ENCODE measurements around the gene TIMM17B. TPM values are rescaled to one million over a fixed set of nuclear protein-coding genes. Genes with fewer than 3 reads are reported as not detected.

TIMM17B gene
- total RNA-seq, result 33.7 TPM
- polyA plus RNA-seq (ENCODE audit: insufficient read depth in 1 of 8, insufficient read length in 8 of 8, low replicate concordance in 1 of 8), result 10 to 100 TPM; 29.0 to 44.4 (median 35.4) TPM
- long read RNA-seq, donor 1, partial matches to known transcripts, result 22 of 22 reads
- long read RNA-seq, donor 1, other reads (novel, unspliced or antisense), result 0 of 22 reads
- long read RNA-seq, donor 2, result 0 reads
- long read RNA-seq, donor 3, partial matches to known transcripts, result 36 of 37 reads
- long read RNA-seq, donor 3, other reads (novel, unspliced or antisense), result 0 of 37 reads
- long read RNA-seq, donor 4, partial matches to known transcripts, result 50 of 59 reads
- long read RNA-seq, donor 4, other reads (novel, unspliced or antisense), result 8 of 59 reads
- long read RNA-seq, donor 5, partial matches to known transcripts, result 77 of 137 reads
- long read RNA-seq, donor 5, other reads (novel, unspliced or antisense), result 58 of 137 reads
- long read RNA-seq, donor 6, partial matches to known transcripts, result 125 of 192 reads
- long read RNA-seq, donor 6, other reads (novel, unspliced or antisense), result 65 of 192 reads
- long read RNA-seq, donor 7, partial matches to known transcripts, result 51 of 51 reads
- long read RNA-seq, donor 7, other reads (novel, unspliced or antisense), result 0 of 51 reads
- long read RNA-seq, donor 8, partial matches to known transcripts, result 32 of 34 reads
- long read RNA-seq, donor 8, other reads (novel, unspliced or antisense), result 0 of 34 reads
- long read RNA-seq, donor 9, partial matches to known transcripts, result 49 of 63 reads
- long read RNA-seq, donor 9, other reads (novel, unspliced or antisense), result 14 of 63 reads
- long read RNA-seq, donor 10, partial matches to known transcripts, result 84 of 125 reads
- long read RNA-seq, donor 10, other reads (novel, unspliced or antisense), result 40 of 125 reads
- long read RNA-seq, donor 11, partial matches to known transcripts, result 40 of 41 reads
- long read RNA-seq, donor 11, other reads (novel, unspliced or antisense), result 0 of 41 reads

GRCh38 chrX:48897625-48898306 is at the start of gene TIMM17B, which contains the start of gene PQBP1:
Gene TIMM17B, minus strand, starts transcription at chrX:48897768. Its CDS starts 19 bp downstream, at chrX:48897749.
Gene PQBP1, plus strand, starts transcription at chrX:48897930. Its CDS starts 580 bp downstream, at chrX:48898510.
- peak; percentile 98 for DNase-seq
- Histone ChIP-seq H3K27me3 (ENCODE audit: control insufficient read depth, insufficient read depth, low read length) (no peaks in the 10 kb centered on the region), H3K27ac (ENCODE audit: low read length) (peak within 1 kb of the TSS; percentile 99), H3K36me3 (ENCODE audit: control insufficient read depth, insufficient read depth, low read length) (peaks cover 28% of the 10 kb centered on the region), H3K4me1 (ENCODE audit: control insufficient read depth, insufficient read depth, low read length) (peaks cover 15% of the 10 kb centered on the region), H3K9me3 (replicated peaks; ENCODE audit: control insufficient read depth, low read depth, low read length) (no peaks in the 10 kb centered on the region), H3K4me3 (ENCODE audit: low read length) (peak within 1 kb of the TSS; percentile 87)
- 35% methylated on average over 43 of the region's 49 CpGs for WGBS (ENCODE audit: insufficient coverage)

DNA sequence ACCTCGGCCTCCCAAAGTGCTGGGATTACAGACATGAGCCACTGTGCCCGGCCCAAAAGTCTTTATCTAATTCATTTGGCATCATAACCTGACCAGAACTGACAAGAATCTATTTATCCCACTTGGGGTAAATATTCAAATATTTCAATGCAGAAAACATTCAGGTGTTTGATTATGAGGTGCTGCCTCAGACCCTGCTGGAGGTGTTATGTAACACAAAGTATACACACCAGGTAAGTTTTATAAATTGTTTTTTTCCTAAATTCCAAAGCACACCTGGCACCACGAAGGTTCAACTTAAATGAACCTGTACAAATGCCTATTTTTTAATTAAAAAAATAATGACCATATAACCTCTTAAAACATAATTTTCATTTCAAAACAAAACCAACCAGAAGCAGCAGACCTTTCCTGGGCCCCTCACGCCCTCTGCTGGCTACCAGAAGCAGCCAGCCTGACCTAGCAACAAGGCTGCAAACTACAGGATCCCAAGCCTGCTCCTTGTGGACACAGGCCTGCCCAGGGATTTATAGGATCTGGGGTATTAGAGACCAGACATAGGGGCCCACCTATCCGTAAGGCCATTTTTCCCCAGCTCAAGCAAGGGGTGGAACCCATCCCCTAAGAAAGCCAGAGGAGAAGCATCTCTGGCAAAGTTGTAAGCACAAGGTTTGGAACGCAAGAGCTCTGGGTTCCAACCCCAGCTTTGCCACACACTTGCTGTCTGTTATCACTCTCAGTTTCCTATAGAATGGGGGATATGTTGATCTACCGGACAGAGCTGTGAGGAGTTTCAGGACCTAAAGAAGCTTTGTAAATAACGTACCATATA is 48.2 kb upstream of the TIMM17B start:
- no peaks in the 10 kb centered on the region for H3K9me3 ChIP-seq (replicated peaks; ENCODE audit: control insufficient read depth, low read depth, low read length)
- no peaks in the 10 kb centered on the region for H3K4me1 ChIP-seq (ENCODE audit: control insufficient read depth, insufficient read depth, low read length)
- no peak overlapping the region for H3K4me3 ChIP-seq (ENCODE audit: low read length)
- peaks cover 14% of the 10 kb centered on the region for H3K36me3 ChIP-seq (ENCODE audit: control insufficient read depth, insufficient read depth, low read length)
- H3K27me3 ChIP-seq (ENCODE audit: control insufficient read depth, insufficient read depth, low read length), result no peaks in the 10 kb centered on the region
- 33% methylated on average over 1 of the region's 8 CpGs for WGBS (ENCODE audit: insufficient coverage)
- no peak overlapping the region for H3K27ac ChIP-seq (ENCODE audit: low read length)
- peak; percentile 48 for DNase-seq

DNA sequence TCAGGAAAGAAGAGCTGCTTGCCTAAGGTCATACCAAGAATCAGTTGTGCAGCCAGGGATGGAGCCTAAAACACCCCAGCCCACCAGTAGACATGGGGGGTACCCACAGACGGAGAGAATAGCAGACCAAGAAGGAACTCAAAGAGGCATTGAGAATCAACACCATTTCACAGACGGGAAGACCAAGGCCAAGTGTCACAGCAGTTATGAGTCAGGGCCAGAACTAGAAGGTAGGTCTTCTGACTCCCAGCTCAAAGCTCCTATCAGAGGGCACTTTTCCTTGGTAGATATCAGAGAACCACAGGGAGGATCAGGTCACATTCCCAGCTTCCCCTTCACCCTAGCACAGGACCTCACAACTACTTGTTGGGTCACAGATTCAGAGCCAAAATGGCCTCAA is 45.3 kb upstream of the TIMM17B start:
- no peak for DNase-seq
- WGBS (ENCODE audit: insufficient coverage), result 80% methylated on average over 2 of the region's 2 CpGs

DNA sequence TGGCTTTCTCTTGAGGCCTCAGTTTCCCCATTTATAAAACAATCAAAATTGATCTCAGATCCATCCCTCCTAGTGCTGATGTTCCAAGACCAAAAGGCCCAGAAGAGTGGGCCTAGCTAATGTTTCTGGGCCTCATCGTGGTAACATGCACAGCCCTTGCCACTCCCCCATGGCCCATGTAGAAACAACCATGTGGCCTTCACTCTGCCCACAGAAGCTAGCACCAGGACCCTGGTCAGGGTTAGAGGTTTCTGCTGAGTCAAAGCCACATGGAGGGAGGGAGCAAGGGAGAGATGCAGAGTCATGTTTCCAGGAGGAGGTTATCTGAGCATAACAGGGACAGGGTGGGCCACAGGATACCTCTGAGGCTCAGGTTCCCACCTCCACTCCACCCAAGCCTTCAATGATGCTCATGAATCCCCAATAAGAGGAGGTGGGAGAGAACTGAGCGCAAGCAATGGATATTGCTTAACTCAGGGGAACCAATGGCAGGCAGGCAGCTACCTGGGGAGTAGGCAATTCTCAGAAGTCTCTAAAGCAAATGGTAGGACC is 42.9 kb upstream of the TIMM17B start:
- Histone ChIP-seq H3K27me3 (ENCODE audit: control insufficient read depth, insufficient read depth, low read length) (no peaks in the 10 kb centered on the region), H3K4me3 (ENCODE audit: low read length) (no peak overlapping the region), H3K9me3 (replicated peaks; ENCODE audit: control insufficient read depth, low read depth, low read length) (no peaks in the 10 kb centered on the region), H3K36me3 (ENCODE audit: control insufficient read depth, insufficient read depth, low read length) (peaks cover 24% of the 10 kb centered on the region), H3K4me1 (ENCODE audit: control insufficient read depth, insufficient read depth, low read length) (peaks cover 3% of the 10 kb centered on the region), H3K27ac (ENCODE audit: low read length) (no peak overlapping the region)
- DNase-seq, result no peak
- no CpG with 5 or more reads among the region's 2 CpGs for WGBS (ENCODE audit: insufficient coverage)

More for the DNA sequence above, 45.3 kb upstream of the TIMM17B start:
- H3K27ac ChIP-seq (ENCODE audit: low read length), result no peak overlapping the region
- peaks cover 20% of the 10 kb centered on the region for H3K36me3 ChIP-seq (ENCODE audit: control insufficient read depth, insufficient read depth, low read length)
- no peak overlapping the region for H3K4me3 ChIP-seq (ENCODE audit: low read length)
- H3K4me1 ChIP-seq (ENCODE audit: control insufficient read depth, insufficient read depth, low read length), result peaks cover 3% of the 10 kb centered on the region
- no peaks in the 10 kb centered on the region for H3K9me3 ChIP-seq (replicated peaks; ENCODE audit: control insufficient read depth, low read depth, low read length)
- H3K27me3 ChIP-seq (ENCODE audit: control insufficient read depth, insufficient read depth, low read length), result no peaks in the 10 kb centered on the region

GRCh38 chrX:48939524-48940228 is 42.1 kb upstream of the TIMM17B start:
- Histone ChIP-seq H3K27me3 (ENCODE audit: control insufficient read depth, insufficient read depth, low read length) (no peaks in the 10 kb centered on the region), H3K4me3 (ENCODE audit: low read length) (no peak overlapping the region), H3K27ac (ENCODE audit: low read length) (no peak overlapping the region), H3K36me3 (ENCODE audit: control insufficient read depth, insufficient read depth, low read length) (peaks cover 30% of the 10 kb centered on the region), H3K9me3 (replicated peaks; ENCODE audit: control insufficient read depth, low read depth, low read length) (no peaks in the 10 kb centered on the region), H3K4me1 (ENCODE audit: control insufficient read depth, insufficient read depth, low read length) (peaks cover 3% of the 10 kb centered on the region)
- WGBS (ENCODE audit: insufficient coverage), result 100% methylated on average over 1 of the region's 3 CpGs
- no peak for DNase-seq

- no CpG with 5 or more reads among the region's 1 CpG for WGBS (ENCODE audit: insufficient coverage)
- Histone ChIP-seq H3K27ac (ENCODE audit: low read length) (peak overlapping the region; percentile 25), H3K36me3 (ENCODE audit: control insufficient read depth, insufficient read depth, low read length) (peaks cover 34% of the 10 kb centered on the region), H3K27me3 (ENCODE audit: control insufficient read depth, insufficient read depth, low read length) (no peaks in the 10 kb centered on the region), H3K9me3 (replicated peaks; ENCODE audit: control insufficient read depth, low read depth, low read length) (no peaks in the 10 kb centered on the region), H3K4me3 (ENCODE audit: low read length) (no peak overlapping the region), H3K4me1 (ENCODE audit: control insufficient read depth, insufficient read depth, low read length) (peaks cover 3% of the 10 kb centered on the region)
- DNase-seq, result no peak
Measured at GRCh38 chrX:48938721-48939425, 41.3 kb upstream of the TIMM17B start.

GRCh38 chrX:48937054-48937907 is 39.7 kb upstream of the TIMM17B start:
- H3K27ac ChIP-seq (ENCODE audit: low read length), result peak overlapping the region; percentile 62
- no peaks in the 10 kb centered on the region for H3K27me3 ChIP-seq (ENCODE audit: control insufficient read depth, insufficient read depth, low read length)
- peaks cover 29% of the 10 kb centered on the region for H3K36me3 ChIP-seq (ENCODE audit: control insufficient read depth, insufficient read depth, low read length)
- DNase-seq, result peak; percentile 45
- H3K4me1 ChIP-seq (ENCODE audit: control insufficient read depth, insufficient read depth, low read length), result peaks cover 3% of the 10 kb centered on the region
- no peaks in the 10 kb centered on the region for H3K9me3 ChIP-seq (replicated peaks; ENCODE audit: control insufficient read depth, low read depth, low read length)
- no peak overlapping the region for H3K4me3 ChIP-seq (ENCODE audit: low read length)
- WGBS (ENCODE audit: insufficient coverage), result 40% methylated on average over 8 of the region's 9 CpGs
